Keratinocyte (primary cell): ENCODE measurements around the gene CCDC7.
"Not testable (repeated sequence)": the region's sequence is repeated elsewhere in the genome, so short reads cannot be mapped to it uniquely, and the experiment has no call there.

Source experiments
- CTCF ChIP-seq, 3 experiments: IDR thresholded peaks in 1 of 3; conservative IDR thresholded peaks in 1 of 3; optimal IDR thresholded peaks in 1 of 3; 2 replicates in 2 of 3; 3 replicates in 1 of 3; pipeline versions ENCODE3 to v1.5.1; 2011; ENCODE audit warnings: low read length in 3 of 3, mild to moderate bottlenecking in 3 of 3, moderate library complexity in 2 of 3, control low read depth in 1 of 3, inconsistent platforms in 1 of 3; ENCODE audit not compliant: insufficient read depth in 2 of 3; ENCODE audit errors: extremely low read depth in 1 of 3
- EZH2 ChIP-seq: IDR thresholded peaks from one replicate; pipeline ENCODE4 v1.6.1; 2012; ENCODE audit warnings: inconsistent platforms, mild to moderate bottlenecking, low read length, moderate library complexity

- not testable (repeated sequence) for TF ChIP-seq CTCF (optimal IDR thresholded peaks at IDR 0.05 in 1 of 3, IDR thresholded peaks at IDR 0.05 in 1 of 3, conservative IDR thresholded peaks at IDR 0.05 in 1 of 3; ENCODE audit: extremely low read depth in 1 of 3, insufficient read depth in 2 of 3, low read length in 3 of 3); EZH2
Observed at GRCh38 chr10:32601562-32601961, 155.6 kb downstream of the CCDC7 start.
